SU-DHL-6 (cell line): ENCODE data around the gene EREG.

Experiments used
- CTCF ChIP-seq: fragments of 200-600 bp; sonication (generic); IDR thresholded peaks from one replicate; pipeline ENCODE4 v1.5.1; 2017; ENCODE audit warnings: antibody characterized with exemption, mild to moderate bottlenecking, low read length, moderate library complexity; ENCODE audit not compliant: insufficient read depth, poor library complexity, severe bottlenecking
- EZH2phosphoT487 ChIP-seq: fragments of 200-600 bp; sonication (generic), shearing (Covaris generic); conservative IDR thresholded peaks from 2 replicates; pipeline ENCODE4 v1.6.1; 2018; ENCODE audit warnings: mild to moderate bottlenecking, antibody characterized with exemption, low read length, moderate library complexity, mixed read lengths

GRCh38 chr4:74331944-74332343, 33.0 kb upstream of the EREG start:
- TF ChIP-seq CTCF (no peak), EZH2phosphoT487 (no peak)
